Smooth muscle cell of the brain vasculature (primary cell): Measurements from ENCODE around the gene KCTD12.

Source experiments
- DNase-seq: peaks from one replicate; pipeline ENCODE4 v3.0.0-alpha.2; 2012; ENCODE audit warnings: low read depth, low spot score

KCTD12 gene

DNA sequence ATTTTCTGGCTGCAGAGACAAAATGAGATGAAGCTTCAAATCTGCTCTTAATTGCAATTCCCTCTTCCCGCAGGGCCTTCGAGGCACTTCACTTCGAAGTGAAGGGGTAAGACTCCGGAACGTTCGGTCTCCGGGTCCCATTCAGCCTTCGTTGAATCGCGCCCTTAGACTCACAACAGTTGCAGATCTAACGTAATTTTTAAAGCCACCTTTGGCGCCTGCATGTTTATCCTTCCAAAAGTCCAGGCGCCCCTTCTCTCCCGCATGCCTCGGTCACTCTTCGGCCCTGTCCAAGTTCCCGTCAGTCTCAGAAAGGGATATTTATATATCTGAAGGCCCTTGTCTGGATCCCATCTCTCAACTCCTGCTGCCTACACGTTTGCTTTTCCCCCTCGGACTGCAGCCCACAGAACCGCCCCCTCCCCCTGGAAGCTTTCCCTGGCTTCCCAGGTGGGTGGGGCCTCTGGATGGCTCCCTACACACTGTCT, 915 bp upstream of the KCTD12 start:
- DNase-seq = no peak

DNA sequence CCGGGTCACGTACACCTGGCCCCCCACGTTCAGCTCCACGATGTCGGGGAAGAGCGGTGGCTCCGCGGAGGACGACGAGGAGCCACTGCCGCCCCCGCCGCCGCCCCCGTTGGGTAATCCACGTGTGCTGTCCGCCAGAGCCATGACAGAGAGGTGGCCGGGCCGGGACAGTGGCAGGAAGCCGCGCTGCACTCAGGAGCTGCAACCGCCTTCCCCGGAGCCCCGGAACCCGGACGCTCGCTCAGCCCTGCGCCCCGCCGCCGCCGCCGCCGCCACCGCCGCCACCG, 257 bp downstream of the KCTD12 start:
- DNase-seq = no peak

DNA sequence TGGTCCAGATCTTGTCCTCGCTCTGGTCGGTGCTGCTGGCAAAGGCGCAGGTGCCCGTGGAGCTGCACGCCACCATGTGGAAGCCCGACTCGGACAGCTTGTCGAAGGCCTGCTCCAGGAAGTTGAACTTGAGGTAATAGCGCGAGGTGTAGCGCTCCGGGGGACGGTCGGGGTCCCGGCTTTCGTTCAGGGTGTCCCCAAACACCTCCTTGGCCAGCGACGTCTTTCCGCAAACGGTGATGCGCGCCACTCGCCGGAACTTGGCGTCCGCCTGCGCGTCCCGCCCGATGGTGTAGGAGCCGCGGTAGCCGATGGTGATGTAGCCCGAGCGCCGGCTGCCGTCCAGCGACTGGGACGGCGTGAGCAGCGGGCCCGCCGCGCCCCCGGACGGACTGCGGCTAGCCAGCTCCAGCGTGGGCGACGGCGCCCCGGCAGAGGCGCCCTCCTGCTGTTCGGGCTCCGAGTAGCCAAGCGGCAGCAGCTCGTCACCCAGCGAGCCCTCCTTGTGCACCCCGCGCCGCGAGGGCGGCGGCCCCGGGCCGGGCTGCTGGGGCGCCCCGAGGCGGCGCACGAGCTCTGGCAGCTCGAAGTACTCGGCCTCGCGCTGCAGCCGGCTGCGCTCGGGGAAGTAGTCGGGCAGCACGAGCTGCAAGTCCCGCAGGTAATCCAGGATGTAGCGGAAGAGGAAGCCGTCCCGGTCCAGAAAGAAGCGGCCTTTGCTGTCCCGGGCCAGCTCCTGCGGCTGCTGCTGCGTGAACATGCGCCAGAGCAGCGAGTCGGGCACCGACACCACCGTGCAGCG, 801 bp downstream of the KCTD12 start:
- no peak for DNase-seq

DNA sequence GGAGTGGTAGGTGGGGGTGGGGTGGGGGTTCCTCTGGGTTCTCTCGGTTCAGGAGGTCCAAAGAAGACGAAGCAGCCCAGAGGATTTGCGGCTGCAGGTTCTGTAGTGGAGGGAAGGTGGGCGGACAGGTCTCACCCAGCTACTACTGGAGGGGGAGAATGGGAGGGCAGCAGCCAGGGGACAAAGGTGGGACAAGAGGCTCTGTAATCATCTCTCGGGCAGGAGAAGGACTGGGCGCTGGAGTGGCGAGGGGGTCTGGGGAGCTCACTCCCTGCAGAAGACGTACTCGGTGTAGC, 1.4 kb downstream of the KCTD12 start:
- DNase-seq = no peak

DNA sequence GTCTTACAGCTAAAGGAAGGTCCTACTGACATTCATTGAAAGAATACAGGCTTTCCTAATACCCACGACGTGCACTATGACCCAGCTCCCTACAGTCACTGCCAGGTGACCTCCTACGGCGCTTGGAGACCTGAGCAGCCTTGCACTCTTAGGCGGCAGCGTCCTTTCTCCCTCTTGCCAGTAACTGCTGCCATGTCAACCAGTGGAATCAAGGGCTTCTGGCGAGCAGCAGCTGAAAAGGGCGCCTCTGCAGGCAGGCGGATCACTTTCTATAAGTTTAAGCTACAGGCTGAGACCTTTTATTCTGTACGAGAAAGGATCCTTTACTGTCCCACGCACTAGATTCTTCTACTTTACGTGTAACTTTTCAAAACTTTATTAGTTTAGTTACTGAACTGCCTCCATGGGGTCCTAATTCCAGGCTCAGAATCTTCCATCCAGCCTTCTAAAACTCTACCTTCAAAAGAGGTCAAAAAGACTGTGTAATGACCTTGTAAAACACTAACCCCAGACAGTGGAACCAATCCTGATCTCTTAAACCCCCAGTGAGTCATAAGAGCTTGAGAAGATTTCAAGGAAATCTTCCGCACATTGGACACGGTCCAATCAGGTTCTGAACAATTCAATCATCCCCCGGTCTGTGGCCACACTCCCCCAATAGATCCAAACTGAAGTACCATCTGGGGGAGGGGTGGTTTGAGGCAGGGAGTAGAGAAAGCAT, 1.9 kb downstream of the KCTD12 start:
- DNase-seq = no peak

DNA sequence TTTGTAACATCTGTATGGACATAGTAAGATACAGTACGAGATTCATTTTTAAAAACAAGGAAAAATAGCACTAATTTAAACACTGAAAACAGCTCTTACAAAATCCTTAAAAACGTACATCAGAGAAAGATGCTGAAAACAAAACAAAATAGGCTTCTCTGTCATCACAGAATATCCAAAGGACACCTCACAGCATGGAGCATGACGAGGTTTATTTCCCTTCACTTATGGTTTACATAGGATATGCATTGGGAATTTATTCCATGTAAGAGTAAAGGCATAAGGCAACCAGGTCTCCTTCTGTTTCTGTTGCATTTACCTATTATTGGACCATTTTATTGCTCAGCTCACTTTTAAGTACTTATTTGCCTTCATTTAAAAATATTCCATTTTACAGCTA, 3.0 kb downstream of the KCTD12 start:
- DNase-seq = no peak

DNA sequence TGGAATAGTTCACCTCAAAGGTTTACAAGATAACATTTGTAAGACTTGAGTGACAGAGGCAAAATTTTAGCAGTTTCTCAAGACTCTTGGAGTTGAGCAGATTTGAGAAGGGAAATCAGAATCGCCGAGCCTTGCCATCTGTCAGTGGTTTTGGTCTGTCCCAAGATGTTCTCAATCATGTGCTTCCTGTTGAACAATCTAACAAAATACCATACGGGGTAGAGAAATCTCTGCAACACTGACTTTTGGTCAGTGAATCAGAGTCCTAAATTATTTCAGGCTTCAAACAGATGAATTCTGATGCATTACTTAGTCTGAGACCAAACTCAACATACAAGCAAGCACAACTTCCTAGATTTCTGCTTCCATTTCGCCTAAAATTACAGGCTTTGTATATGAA, 3.8 kb downstream of the KCTD12 start:
- no peak for DNase-seq

DNA sequence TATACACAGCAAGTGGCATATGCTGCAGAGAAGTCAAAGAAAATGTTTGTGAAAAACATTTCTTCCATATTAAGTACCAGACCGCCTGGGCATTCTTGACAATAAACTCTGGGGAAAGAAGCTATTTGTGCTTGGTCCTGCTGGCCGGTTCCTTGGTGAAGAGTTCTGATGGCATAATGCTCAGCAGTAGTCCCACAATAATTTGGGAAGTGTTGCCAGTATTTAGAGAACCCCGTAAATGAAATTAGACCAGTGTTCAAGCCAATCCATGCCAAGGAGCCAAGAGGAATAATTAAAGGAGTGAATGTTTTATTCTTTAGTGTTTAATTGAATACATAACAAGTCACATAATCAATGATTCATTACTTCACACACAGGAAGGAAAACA, 6.3 kb downstream of the KCTD12 start:
- no peak for DNase-seq

DNA sequence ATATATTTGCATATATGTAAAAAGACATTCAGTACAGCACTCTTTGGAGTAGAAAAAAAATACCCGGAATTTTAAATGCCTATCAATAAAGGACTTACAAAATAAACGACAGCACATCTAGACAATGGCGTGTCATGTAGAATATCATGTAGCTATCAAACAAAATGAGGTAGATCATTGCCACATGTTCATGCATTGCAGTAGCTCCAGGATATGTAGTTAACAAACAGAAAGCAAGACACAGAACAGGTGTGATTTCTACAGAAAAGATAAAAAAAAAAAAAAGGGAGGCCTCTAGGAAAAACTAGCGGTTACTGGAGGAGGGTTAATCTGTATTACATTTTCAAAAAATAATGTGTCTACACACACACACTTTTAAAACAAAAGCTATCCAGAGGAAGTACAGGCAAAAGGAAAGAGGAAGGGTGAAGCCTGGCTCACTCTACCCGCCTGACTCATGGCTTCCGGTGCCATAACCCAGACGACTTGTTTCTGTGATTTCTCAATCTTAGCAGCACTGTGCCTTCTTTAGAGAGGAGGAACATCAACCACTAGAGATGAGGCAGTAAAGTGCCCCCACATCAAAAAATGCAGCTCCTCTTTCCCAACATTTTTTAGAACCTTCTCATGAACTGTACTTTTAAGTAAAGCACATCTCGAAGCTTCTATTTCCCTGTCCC, 6.9 kb downstream of the KCTD12 start:
- DNase-seq = no peak

DNA sequence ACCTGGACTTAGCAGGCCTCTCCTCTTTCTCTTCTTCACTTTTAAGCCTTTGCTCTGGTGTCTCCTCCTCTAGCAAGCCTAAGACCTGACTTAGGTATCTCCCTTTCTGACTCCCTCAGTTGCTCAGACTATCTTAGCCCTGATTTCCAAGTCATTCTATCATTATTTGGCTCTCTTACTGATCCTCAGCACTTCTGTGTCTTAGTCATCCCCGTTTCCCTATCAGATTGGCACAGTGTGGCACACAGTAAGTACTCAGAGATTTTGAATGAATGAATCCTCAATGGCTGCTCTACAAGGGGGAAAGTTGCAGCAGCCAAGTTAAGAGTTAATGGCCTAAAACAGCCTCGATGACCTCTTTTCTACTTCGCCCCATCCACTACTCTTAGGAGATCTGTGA, 8.2 kb downstream of the KCTD12 start:
- DNase-seq = no peak

DNA sequence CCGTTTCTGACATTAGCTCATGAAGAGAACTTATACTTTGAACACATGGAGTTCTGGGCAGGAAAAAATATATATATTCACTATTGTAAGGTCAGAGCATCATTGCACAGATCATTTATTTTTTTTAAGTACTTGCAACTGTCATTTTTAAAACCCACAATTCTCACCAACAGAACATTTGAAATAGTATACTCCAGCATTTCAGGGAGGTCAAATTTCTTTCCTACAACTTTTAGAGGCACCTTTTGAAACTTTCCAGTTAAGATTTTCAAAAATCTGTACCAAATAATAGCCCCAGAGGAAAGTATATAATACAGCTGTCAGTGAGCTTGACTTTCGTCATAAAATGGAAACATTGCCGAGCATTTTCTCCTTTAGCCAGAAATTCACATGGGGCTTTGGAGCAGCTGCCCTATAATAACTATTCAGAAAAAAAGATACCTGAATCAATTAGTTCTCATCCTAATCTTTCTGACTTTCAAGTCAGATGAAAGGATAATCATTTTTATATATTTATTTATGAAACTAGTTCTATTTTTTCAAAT, 10.9 kb downstream of the KCTD12 start:
- no peak for DNase-seq

DNA sequence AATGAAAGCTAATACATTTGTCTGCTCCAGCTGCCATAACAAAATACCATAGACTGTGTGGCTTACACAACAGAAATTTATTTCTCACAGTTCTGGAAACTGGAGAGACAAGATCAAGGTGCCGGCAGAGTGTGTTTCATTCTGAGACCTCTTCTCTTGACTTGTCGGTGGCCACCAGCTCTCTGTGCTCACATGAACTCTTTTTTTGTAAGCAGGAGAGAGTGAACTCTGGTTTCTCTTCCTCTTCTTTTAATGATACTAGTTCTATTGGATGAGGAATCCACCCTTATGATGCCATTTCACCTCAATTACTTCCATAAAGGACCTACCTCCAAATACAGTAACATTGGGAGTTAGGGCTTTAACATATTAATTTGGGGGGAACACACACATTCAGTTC, 11.7 kb downstream of the KCTD12 start:
- no peak for DNase-seq

DNA sequence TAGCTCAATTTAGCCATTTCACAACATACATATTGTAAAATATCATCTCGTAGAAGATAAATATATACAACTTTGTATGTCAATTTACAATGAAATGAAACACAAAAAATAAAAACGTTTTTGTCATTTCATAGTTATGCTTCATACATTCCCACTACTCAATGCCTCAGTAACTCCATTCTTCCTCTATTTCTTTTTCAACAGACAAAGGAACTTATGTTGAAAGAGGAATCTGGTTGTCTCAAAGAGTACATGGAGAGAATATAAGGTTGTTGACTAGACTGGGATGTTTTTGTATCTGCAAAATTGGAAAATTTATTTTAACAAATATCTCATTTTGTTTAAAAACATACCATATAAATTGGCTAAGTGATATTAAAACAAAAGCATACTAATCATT, 12.8 kb downstream of the KCTD12 start:
- no peak for DNase-seq

DNA sequence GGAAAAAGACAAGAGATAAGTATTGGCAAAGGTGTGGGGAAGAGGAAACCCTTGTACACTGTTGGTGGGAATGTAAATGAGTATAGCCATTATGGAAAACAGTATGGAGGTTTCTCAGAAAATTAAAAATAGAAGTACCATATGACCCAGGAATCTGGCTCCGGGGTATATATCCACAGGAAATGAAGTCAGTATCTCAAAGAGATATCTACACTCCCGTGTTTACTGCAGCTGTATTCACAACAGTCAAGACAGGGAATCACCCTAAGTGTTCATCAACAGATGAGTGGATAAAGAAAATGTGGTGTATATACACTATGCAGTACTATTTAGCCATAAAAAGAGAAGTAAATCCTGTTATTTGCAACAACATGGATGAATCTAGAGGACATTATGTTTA, 13.5 kb downstream of the KCTD12 start:
- no peak for DNase-seq

DNA sequence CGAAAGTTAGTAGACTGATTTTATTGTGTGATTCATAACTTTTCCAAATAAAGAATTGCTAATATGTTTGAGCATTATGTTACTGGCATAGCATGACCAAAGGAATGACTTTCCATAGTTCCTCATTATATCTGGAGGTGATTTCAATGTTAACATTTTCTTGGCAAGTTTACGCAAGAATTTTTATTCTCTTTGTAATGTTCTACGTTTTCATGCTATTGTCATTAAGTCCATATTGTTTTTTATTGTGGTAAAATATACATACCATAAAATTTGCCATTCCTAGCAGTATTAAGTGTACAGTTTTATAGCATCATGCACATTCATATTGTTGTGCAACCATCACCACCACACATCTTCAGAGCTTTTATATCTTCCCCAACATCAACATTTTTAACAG, 14.8 kb downstream of the KCTD12 start:
- DNase-seq = no peak

DNA sequence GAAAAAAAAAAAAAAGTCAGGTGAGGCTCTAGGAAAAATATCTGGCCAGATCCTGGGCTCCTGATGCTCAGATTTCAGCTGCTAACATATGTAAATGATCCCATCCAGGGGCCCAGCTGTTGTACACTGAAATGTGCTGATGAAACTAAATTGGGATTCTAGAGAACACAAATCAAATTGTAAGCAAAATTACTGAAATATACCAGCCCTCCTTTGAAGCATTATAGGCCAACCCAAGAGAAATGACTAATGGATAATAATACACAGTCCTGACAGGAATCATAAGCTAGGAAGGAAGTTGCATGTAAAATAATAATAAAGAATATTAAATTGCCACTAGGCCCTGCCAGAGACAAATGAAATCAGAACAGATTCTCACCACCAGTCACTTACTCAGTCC, 17.8 kb downstream of the KCTD12 start:
- no peak for DNase-seq

DNA sequence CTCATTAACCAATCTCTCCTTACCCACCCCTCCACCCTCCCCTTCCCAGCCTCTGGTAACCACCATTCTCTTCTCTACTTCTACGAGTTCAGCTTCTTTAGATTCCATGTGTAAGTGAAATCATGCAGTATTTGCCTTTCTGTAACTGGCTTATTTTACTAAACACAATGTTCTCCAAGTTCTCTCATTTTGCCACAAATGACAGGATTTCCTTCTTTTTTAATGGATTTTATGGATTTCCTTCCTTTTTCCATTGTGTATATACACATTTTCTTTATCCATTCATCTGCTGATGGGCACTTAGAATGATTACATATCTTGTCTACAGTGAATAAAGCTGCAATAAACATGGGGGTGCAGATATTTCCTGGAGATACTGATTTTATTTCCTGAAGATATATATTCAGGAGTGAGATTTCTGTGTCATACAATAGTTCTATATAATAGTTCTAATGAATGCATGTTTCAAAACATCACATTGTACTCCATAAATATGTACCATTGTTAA, 20.2 kb downstream of the KCTD12 start:
- DNase-seq = no peak

DNA sequence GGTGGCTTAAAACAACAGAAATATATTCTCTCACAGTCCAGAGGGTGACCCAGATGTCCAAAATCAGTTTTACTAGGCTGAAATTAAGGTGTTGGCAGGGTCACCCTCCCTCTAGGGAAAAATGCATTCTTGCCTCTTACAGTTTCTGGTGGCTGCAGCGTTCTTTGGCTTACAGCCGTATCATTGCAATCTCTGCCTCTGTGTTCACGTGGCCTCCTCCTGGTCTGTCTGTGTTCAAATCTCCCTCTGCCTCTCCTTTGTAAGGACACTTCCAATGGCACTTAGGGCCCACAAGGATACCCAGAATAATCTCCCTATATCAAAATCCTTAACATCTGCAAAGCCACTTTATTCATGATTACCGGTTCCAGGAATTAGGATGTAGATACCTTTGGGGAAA, 21.1 kb downstream of the KCTD12 start:
- no peak for DNase-seq

DNA sequence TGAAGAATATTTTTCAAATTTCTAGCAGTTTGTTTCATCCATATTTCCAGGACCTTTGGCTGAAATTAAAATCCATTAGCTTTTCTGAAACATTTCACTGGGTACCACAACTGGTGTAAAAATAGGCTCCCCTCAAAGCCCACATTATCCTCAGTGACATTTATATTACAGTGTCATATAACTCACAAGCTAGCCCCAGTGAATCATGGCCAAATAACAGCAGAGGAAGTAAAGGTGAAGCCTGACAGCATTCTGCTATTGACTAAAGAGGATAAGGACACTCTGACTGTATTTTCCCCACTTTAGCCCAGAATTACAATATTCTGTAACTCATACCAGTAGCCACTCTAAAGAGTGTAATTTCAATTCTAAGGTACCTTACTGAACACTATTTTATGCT, 21.9 kb downstream of the KCTD12 start:
- no peak for DNase-seq

DNA sequence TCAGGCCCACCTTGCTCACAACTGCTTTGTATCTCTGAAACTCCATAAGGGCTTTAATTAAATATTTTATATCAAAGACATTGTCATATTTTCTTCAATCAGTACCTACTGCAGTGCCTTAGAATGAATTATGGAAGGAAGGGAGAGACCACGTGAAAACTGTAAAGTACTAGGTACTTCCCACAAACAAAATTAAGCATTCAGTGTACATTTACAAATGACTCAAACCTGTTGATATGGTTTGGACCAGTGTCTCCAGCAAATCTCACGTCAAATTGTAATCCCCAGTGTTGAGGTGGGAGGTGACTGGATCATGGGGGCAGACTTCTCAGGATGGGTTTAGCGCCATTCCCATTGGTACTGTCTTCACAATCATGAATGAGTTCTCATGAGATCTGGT, 23.2 kb downstream of the KCTD12 start:
- DNase-seq = no peak

DNA sequence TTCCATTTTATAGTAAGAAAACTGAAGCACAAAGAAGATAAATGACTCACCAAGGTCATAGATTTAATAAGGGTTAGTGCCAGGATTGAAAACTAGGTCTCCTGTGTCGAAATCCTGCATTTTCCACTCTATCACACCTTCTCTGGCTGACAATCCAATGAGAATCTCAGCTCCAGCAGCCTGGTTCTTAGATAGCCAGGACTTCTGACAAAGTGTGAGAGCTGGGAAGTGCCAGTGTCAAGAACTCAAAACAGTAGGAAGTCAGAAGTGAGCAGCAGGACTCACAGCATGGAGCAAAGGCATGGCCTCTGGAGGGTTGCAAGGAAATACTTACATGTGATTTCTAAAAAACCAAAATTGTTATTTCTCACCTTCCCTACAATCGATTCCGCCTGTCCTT, 24.3 kb downstream of the KCTD12 start:
- no peak for DNase-seq

DNA sequence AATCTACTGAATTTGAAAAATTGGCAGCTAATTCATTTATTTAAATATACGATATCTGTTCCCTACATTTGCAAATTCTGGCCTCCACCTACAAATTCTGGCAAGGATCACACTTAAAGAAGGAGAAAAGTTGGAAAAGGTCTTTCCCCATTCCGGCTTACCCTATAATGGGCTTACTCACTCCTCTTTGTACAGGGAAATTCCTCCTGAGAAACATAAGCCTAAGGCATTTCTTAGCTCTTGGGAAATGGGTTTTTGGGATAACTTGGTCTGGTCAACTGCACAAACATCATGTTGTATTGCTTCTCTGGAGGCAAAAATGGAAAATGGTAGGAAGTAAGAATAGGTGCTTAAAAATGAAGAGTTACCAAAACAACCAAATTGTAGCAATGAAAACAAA, 25.5 kb downstream of the KCTD12 start:
- DNase-seq = no peak

DNA sequence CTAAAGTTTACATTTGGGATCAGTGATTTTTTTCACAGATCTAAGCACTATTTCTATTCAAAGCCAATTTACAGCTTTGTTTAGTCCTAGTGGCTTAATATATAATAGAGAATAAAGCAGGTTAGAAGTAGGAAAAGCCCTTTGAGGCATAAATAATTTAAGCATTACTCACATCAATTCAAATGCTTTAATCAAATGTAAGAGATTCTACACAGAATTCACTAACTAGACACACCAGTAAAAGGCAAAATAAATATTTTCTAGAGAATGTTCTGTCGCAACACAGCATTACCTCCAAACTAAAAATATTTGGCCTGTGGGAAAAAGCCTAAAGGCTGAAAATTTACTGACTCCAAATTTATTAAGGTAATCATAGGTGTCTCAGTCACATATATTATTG, 31.3 kb downstream of the KCTD12 start:
- DNase-seq = no peak
